Measurements from ENCODE around the gene UBN1. TPM values are rescaled to one million over a fixed set of nuclear protein-coding genes. Genes with fewer than 3 reads are reported as not detected.

The UBN1 gene
- total RNA-seq, 1 donor from 2014 or later = 39.4 TPM

DNA sequence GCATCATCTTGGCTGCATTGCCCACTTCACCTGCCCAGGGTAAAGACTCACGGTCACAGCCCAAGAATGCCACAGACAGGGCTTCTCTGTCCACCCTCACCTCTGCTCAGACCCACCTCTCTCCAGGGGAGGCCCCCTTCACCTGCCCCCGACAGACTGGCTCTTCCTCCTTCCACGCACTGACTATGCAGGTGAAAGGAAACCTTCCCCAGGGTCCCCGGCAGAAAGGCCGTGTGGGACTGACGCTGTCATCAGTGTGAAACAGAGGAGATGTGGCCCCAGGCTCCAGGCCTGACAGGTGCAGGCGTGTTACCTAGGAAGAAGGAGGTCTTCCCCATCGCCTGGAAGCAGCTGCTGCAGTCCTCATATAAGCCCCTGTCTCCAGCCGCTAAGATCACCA lies 35.5 kb upstream of the UBN1 start:
- Mint-ChIP-seq H3K27me3 (no peaks in the 10 kb centered on the region), H3K4me3 (no peak overlapping the region), H3K36me3 (peaks cover 20% of the 10 kb centered on the region), H3K4me1 (ENCODE audit: unreplicated experiment) (no peaks in the 10 kb centered on the region), H3K27ac (no peak overlapping the region), H3K9me3 (no peaks in the 10 kb centered on the region)
- no peak for DNase-seq (ENCODE audit: extremely low spot score, unreplicated experiment)
- TF ChIP-seq, protein P1, sequence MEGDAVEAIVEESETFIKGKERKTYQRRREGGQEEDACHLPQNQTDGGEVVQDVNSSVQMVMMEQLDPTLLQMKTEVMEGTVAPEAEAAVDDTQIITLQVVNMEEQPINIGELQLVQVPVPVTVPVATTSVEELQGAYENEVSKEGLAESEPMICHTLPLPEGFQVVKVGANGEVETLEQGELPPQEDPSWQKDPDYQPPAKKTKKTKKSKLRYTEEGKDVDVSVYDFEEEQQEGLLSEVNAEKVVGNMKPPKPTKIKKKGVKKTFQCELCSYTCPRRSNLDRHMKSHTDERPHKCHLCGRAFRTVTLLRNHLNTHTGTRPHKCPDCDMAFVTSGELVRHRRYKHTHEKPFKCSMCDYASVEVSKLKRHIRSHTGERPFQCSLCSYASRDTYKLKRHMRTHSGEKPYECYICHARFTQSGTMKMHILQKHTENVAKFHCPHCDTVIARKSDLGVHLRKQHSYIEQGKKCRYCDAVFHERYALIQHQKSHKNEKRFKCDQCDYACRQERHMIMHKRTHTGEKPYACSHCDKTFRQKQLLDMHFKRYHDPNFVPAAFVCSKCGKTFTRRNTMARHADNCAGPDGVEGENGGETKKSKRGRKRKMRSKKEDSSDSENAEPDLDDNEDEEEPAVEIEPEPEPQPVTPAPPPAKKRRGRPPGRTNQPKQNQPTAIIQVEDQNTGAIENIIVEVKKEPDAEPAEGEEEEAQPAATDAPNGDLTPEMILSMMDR (conservative IDR thresholded peaks at IDR 0.05) = no peak

DNA sequence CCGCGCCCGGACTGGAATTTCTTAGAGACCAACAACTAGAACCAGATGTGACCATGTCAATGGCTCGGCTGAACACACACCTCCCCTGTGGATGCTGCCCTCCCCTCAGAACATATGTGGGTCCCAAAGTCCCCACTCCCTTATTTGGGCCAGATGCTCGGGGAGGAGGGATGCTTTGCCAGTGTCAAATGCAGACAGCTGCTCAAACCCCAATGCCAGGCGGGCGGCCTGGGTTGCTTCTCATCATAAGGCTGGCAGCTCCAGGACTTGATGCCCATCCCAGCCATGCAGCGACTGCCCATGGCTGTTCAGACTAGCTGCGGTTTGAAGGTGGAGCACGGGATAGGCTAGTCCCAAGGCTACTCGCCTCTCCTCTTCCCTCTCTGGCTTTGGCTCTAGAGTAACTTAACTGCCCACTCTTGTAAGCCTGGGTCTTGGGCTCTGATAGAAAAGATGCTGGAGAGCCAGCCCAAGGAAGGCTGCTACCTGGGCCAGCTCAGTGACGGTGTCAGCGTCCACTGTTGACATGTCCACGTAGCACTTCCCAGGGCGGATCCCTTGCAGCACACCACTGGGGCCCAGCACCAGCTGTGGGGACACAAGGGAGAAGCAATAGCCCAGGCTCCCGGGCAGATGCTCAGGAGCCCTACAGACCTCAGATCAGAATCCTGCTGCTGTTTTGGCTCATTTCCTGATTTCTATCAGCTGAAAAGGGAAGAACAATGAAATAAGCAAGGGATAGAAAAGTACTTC lies 33.9 kb upstream of the UBN1 start:
- Mint-ChIP-seq H3K27ac (no peak overlapping the region), H3K27me3 (no peaks in the 10 kb centered on the region), H3K36me3 (peaks cover 21% of the 10 kb centered on the region), H3K9me3 (no peaks in the 10 kb centered on the region), H3K4me3 (no peak overlapping the region), H3K4me1 (ENCODE audit: unreplicated experiment) (no peaks in the 10 kb centered on the region)
- TF ChIP-seq, protein P1 (conservative IDR thresholded peaks at IDR 0.05) = no peak
- no peak for DNase-seq (ENCODE audit: extremely low spot score, unreplicated experiment)

DNA sequence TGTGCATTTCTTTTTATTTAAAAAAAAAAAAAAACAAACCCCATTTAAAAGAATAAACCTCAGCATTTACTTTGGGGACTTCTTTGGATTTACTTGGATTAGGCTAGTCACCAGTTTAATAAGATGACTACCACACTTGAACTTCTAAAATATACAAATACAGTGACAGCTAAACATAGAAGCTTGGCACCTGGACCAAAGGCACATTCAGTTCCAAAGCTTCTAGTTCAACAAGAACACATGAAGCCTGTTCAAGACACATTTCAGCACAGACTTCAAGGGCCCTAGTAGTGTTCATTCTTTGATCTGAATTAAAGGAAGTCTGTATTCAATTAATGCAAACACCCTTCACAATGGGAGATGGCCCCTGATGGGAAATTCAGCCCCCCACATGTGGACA lies 33.2 kb upstream of the UBN1 start:
- no peak for DNase-seq (ENCODE audit: extremely low spot score, unreplicated experiment)
- TF ChIP-seq, protein P1 (conservative IDR thresholded peaks at IDR 0.05) = no peak
- peaks cover 26% of the 10 kb centered on the region for H3K36me3 Mint-ChIP-seq
- no peak overlapping the region for H3K27ac Mint-ChIP-seq
- H3K4me3 Mint-ChIP-seq = no peak overlapping the region
- H3K9me3 Mint-ChIP-seq = no peaks in the 10 kb centered on the region
- H3K27me3 Mint-ChIP-seq = no peaks in the 10 kb centered on the region
- H3K4me1 Mint-ChIP-seq (ENCODE audit: unreplicated experiment) = no peaks in the 10 kb centered on the region

DNA sequence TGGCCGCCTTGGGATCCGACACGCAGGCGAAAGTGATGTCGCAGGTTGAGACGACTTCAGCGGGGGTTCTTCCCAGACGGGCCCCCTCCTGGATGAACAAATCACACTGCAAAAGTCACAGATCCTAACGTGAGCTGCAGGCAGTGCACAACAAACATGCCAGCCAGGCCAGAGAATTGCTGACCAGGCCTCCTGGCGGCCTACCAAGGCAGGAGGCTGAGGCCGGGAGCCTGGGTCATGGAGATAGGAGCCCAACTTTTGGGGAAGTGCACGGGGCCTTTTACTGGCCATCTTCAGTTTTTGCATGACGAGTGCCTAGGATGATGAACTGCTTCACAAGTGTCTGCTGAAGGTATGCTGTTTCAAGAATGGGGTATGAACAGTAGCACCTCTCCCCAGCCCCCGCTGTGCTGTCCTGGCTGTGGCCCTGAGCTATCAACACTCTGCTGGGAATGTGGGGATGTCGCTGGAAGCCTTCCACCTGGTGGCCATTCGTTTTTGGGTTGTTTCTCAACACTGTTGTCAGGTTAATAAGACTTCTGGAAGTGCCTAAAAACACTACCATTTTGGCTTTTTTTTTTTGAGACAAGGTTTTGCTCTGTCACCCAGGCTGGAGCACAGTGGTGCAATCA lies 32.6 kb upstream of the UBN1 start:
- no peaks in the 10 kb centered on the region for H3K4me1 Mint-ChIP-seq (ENCODE audit: unreplicated experiment)
- no peak overlapping the region for H3K27ac Mint-ChIP-seq
- H3K4me3 Mint-ChIP-seq = no peak overlapping the region
- no peak for DNase-seq (ENCODE audit: extremely low spot score, unreplicated experiment)
- TF ChIP-seq, protein P1 (conservative IDR thresholded peaks at IDR 0.05) = no peak
- peaks cover 26% of the 10 kb centered on the region for H3K36me3 Mint-ChIP-seq
- H3K9me3 Mint-ChIP-seq = no peaks in the 10 kb centered on the region
- no peaks in the 10 kb centered on the region for H3K27me3 Mint-ChIP-seq

DNA sequence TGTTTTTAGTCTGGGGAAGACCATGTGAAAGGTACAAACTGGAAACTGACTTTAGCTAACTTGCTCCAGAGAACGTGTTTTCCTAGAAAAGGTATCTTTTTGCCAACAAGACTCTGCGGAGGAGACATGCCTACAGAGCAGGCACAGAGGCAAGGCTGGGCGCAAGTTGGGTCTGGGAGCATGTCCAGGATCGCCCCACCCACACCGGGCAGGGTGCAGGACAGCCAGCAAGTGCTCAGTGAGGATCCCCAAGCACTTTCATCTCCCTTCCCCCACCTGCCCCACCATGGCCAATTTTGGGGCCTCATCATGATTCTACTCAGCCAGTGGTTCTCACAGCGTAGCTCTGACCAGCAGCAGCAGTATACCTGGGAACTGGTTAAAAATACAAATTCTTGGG lies 26.6 kb upstream of the UBN1 start:
- no peak for DNase-seq (ENCODE audit: extremely low spot score, unreplicated experiment)
- Mint-ChIP-seq H3K9me3 (no peaks in the 10 kb centered on the region), H3K27ac (no peak overlapping the region), H3K36me3 (peaks cover 23% of the 10 kb centered on the region), H3K27me3 (no peaks in the 10 kb centered on the region), H3K4me3 (no peak overlapping the region), H3K4me1 (ENCODE audit: unreplicated experiment) (no peaks in the 10 kb centered on the region)
- TF ChIP-seq, protein P1 (conservative IDR thresholded peaks at IDR 0.05) = no peak
